PC-3 (cell line): Measurements from ENCODE around the gene METTL8.
"Not testable (repeated sequence)": the region's sequence is repeated elsewhere in the genome, so short reads cannot be mapped to it uniquely, and the experiment has no call there.

Experiments used
- CTCF ChIP-seq: fragments of 300-600 bp; sonication (generic); conservative IDR thresholded peaks from 2 replicates; pipeline ENCODE4 v1.5.1; 2017; ENCODE audit warnings: antibody characterized with exemption, low read depth, mild to moderate bottlenecking, low read length
- EZH2 ChIP-seq: fragments of 300-600 bp; sonication (generic); IDR thresholded peaks from one replicate; pipeline ENCODE4 v1.6.1; 2017; ENCODE audit warnings: antibody characterized with exemption, mild to moderate bottlenecking, low read length; ENCODE audit not compliant: unreplicated experiment
- EZH2phosphoT487 ChIP-seq: fragments of 300-600 bp; sonication (generic); IDR thresholded peaks from 2 replicates; pipeline ENCODE4 v1.6.1; 2018; ENCODE audit warnings: mild to moderate bottlenecking, antibody characterized with exemption, low read length, borderline replicate concordance

GRCh38 chr2:171312182-171312581 is 121.6 kb downstream of the METTL8 start:
- not testable (repeated sequence) for TF ChIP-seq CTCF, EZH2, EZH2phosphoT487
